Articular chondrocyte of knee joint (primary cell): ENCODE results near the gene SOX13. TPM values are rescaled to one million over a fixed set of nuclear protein-coding genes. Genes with fewer than 3 reads are reported as not detected.

ENCODE experiments used
- total RNA-seq: library from RNA; depleted of rRNA; stranded (reverse); fragments of >200 nt; gene quantifications from 2 replicates; pipeline ENCODE4 v1.2.3, GENCODE V29; 2012

Gene SOX13
- 1.5 and 1.8 TPM in 2 replicates for total RNA-seq

GRCh38 chr1:204072931-204073836, at the start of gene SOX13:
Gene SOX13 (plus strand): TSS chr1:204073115. CDS start chr1:204112916, 39,801 bp downstream.

DNA sequence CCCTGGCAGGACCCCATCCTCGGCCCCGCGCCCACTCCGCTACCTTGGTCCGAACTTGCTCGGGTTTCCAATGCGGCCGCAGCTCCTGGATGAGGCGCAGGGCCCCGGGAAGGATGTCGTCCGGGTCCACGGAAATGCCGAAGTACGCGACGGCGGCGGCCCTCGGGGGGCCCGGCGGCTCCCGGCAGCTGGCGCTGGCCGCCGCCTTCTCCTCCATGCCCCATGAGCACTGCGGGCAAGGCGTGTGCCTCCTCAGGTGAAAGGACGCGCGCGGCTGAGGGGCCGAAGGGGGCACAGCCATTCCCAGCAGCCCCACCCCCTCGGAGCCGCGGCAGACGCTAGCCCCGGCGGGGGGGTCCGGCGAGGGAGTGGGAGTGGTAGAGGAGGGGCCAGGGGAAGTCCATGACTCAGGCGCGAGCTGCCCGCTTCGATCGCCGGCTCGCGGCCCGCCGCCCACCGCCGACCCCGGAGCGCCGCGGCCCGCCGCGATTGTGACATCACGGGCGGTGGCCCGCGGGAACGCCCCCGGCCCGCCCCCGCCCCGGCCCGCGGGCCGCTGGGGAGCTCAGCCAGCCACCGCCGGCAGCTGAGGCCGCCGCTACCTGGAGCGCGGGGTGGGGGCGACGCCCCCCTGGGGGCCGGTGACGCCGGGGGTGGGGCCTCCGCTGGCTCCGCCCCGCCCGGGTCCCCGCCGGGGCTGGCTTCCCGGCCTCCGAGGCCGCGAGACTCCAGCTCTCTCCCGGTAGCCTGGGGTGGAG, 78.8 kb downstream of the SOX13 start, which contains the start of gene ETNK2:
TSS of gene ETNK2 (minus strand) at position 493 of the 758 bp plus-strand sequence. CDS start at position 301, 192 bp downstream.

GRCh38 chr1:204166219-204166618, 93.3 kb downstream of the SOX13 start, which contains the start of gene REN:
Gene REN (minus strand): TSS chr1:204166337. CDS start chr1:204166293, 44 bp downstream.

Other genes with a start within 250 kb of the SOX13 start
- 50.9 and 59.7 TPM in 2 replicates for gene SNRPE, start 211.5 kb upstream of the SOX13 start, total RNA-seq
- 1.4 and 2.1 TPM in 2 replicates for gene ETNK2, start 78.9 kb downstream of the SOX13 start, total RNA-seq
- not detected in 2 replicates for gene REN, start 93.2 kb downstream of the SOX13 start, total RNA-seq
- not detected in 2 replicates for gene KISS1, start 123.4 kb downstream of the SOX13 start, total RNA-seq
- not detected in 2 replicates for gene GOLT1A, start 140.9 kb downstream of the SOX13 start, total RNA-seq